ENCODE measurements around the gene COPS9.

The COPS9 gene

DNA sequence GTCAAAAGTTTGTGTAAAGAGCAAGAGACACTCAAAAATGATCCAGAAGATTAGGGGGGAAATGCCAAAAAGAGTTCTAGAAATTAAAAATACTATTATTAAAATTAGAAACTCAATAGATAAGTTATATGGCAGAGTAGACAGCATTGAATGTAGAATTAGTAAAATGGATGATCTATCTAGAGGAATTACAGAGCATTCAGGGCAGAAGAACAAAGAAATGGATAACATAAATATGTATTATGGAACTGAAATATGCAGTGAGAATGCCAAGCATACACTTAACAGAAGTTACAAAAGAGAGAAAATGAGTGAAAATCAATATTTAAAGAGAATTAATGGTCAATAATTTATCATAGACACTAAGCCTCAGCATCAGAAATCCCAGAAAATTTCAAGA lies 49.5 kb downstream of the COPS9 start:
- TF ChIP-seq, protein P1, sequence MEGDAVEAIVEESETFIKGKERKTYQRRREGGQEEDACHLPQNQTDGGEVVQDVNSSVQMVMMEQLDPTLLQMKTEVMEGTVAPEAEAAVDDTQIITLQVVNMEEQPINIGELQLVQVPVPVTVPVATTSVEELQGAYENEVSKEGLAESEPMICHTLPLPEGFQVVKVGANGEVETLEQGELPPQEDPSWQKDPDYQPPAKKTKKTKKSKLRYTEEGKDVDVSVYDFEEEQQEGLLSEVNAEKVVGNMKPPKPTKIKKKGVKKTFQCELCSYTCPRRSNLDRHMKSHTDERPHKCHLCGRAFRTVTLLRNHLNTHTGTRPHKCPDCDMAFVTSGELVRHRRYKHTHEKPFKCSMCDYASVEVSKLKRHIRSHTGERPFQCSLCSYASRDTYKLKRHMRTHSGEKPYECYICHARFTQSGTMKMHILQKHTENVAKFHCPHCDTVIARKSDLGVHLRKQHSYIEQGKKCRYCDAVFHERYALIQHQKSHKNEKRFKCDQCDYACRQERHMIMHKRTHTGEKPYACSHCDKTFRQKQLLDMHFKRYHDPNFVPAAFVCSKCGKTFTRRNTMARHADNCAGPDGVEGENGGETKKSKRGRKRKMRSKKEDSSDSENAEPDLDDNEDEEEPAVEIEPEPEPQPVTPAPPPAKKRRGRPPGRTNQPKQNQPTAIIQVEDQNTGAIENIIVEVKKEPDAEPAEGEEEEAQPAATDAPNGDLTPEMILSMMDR (IDR thresholded peaks at IDR 0.05; ENCODE audit: low read depth, low read length), result no peak
- no peak overlapping the region for H3K4me3 ChIP-seq (ENCODE audit: low read depth, low read length)
